PC-9 (cell line): ENCODE measurements around the gene INTS7.

ENCODE experiments used
- CTCF ChIP-seq: fragments of 200-600 bp; sonication (generic); conservative IDR thresholded peaks from 2 replicates; pipeline ENCODE4 v1.6.1; 2017; ENCODE audit warnings: mixed run types, antibody characterized with exemption, mild to moderate bottlenecking, moderate library complexity
- EZH2 ChIP-seq: fragments of 200-600 bp; sonication (generic); IDR thresholded peaks from 2 replicates; pipeline ENCODE4 v1.8.0; 2017; ENCODE audit warnings: antibody characterized with exemption, low read depth

GRCh38 chr1:212035835-212036605 is 663 bp upstream of the INTS7 start:
- TF ChIP-seq CTCF (no peak), EZH2 (no peak)
